ENCODE results near the gene MEAF6.

The MEAF6 gene

DNA sequence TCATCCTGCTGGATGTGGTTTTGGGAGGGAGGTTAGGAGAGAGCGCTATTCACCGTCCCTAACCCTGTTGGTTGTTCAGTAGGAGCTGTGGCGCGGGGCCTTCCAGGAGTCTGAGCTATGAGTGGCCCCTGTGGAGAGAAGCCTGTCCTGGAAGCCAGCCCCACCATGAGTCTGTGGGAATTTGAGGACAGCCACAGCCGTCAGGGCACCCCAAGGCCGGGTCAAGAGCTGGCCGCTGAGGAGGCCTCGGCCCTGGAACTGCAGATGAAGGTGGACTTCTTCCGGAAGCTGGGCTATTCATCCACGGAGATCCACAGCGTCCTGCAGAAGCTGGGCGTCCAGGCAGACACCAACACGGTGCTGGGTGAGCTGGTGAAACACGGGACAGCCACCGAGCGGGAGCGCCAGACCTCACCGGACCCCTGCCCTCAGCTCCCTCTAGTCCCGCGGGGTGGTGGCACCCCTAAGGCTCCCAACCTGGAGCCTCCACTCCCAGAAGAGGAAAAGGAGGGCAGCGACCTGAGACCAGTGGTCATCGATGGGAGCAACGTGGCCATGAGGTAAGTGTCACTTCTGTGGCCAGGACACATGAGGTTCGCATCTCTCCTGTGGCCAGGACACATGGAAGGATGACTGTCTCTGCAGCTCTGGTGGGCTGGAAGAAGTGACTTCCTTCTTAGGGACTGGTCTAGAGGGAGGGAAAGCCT, 39.0 kb downstream of the MEAF6 start:
- peak overlapping the region; percentile 98 for H3K4me3 Mint-ChIP-seq
- H3K27me3 Mint-ChIP-seq, result no peaks in the 10 kb centered on the region
- no peaks in the 10 kb centered on the region for H3K9me3 Mint-ChIP-seq
- H3K4me1 Mint-ChIP-seq (ENCODE audit: low read depth), result peaks cover 49% of the 10 kb centered on the region
- peak overlapping the region; percentile 98 for H3K27ac Mint-ChIP-seq
- H3K36me3 Mint-ChIP-seq (ENCODE audit: low read depth), result peaks cover 47% of the 10 kb centered on the region

DNA sequence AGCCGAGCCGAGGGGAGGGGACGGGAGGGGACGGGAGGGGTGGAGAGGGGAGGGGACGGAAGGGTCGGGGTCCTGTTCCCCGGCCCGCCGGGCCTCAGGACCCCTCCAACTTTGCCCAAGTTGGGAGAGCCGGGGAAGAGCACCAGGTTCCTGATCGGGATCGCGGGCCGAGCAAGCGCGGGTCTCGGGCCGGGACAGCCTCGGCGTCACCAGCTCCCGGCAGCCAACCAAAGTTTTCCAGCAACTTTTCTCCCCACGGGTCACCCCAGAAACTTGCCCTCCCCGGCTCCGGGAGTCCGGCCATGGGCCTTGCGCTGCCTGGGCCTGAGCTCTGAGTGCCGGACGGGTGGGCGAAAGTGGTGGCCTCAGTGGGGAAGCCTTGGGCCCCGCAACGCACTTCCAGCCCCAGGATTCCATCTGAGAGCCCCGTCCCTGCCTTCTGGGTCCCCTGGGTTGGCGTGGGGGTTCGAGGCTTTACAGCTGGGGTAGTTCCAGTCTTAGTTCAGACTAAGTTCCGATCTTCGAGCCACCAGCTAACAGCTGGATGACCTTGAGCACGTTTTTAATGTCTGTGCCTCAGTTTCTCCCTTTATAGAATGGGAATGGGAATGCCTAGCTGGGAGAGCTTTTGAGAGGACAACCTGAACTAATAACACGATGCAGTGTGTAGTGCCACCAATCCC, 39.7 kb downstream of the MEAF6 start:
- peaks cover 45% of the 10 kb centered on the region for H3K4me1 Mint-ChIP-seq (ENCODE audit: low read depth)
- peaks cover 47% of the 10 kb centered on the region for H3K36me3 Mint-ChIP-seq (ENCODE audit: low read depth)
- peak overlapping the region; percentile 98 for H3K4me3 Mint-ChIP-seq
- no peaks in the 10 kb centered on the region for H3K27me3 Mint-ChIP-seq
- H3K27ac Mint-ChIP-seq, result peak overlapping the region; percentile 98
- H3K9me3 Mint-ChIP-seq, result no peaks in the 10 kb centered on the region

DNA sequence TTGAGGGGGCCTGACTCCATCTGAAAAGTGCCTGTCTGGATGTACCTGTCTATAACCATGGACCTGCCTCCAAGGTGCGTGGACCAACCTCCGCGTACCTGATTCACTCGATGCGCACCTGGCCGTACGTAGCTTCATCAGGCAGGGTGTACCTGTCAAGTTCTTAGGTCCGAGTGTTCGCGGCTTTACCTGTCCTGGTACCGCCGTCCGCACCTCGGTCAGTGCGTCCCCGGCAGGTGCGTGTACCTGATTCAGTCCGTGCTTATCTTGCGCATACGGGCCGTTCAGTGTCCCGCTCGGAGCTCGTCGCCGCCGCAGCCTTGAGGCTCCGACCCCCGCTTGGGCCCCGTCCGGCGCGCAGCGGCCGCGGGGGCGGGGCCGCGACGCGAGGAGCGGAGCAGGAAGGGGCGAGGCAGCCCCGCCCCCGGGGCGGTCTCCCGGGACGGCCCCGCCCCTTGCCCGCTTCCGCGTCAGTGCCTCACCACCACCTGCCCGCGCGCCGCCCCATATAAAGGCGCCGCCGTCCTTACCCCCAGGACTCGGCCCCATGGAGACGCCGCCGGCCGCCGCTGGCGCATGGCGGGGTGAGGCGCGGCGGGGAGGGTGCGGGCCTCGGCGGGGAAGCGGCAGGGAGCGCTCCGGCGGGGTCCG, 40.4 kb downstream of the MEAF6 start, which contains the start of gene ZC3H12A:
ZC3H12A (plus strand) TSS at position 535 of the 651 bp plus-strand sequence. CDS start 917 bp downstream, outside the sequence.
- Mint-ChIP-seq H3K36me3 (ENCODE audit: low read depth) (peaks cover 40% of the 10 kb centered on the region), H3K9me3 (no peaks in the 10 kb centered on the region), H3K27ac (peak within 1 kb of the TSS; percentile 98), H3K4me3 (peak within 1 kb of the TSS; percentile 98), H3K27me3 (no peaks in the 10 kb centered on the region), H3K4me1 (ENCODE audit: low read depth) (peaks cover 46% of the 10 kb centered on the region)

DNA sequence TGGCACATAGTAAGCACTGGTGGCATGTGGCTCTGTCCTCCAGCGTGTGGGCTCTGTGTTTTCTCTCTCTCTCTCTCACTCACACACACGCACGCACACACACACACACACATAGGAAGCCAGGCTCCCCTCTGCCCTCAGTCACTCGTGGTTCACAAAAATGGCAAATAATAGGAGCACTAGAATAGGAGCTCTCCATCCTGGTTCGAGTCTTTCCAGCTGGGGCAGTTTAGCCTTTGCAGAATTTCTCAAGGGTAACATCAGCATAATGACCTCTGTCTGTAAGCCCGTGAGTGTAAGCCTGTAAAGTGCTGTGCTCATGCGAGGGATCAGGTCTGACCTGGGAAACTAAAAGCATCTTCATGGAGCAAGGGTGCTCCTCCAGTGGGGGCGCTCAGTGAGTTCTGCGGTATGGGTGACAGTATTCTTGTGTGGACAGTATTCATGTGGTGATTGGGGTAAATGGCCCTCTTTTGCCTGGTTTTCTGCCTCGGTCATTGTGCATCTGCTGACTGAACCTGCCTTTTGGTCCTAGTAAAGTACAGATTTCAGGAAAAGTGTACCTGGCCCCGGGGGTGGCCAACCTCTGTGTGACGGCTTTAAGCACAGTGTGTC, 41.0 kb downstream of the MEAF6 start:
- H3K4me3 Mint-ChIP-seq, result peak overlapping the region; percentile 85
- H3K27me3 Mint-ChIP-seq, result no peaks in the 10 kb centered on the region
- peak overlapping the region; percentile 90 for H3K27ac Mint-ChIP-seq
- H3K4me1 Mint-ChIP-seq (ENCODE audit: low read depth), result peaks cover 44% of the 10 kb centered on the region
- H3K9me3 Mint-ChIP-seq, result no peaks in the 10 kb centered on the region
- peaks cover 34% of the 10 kb centered on the region for H3K36me3 Mint-ChIP-seq (ENCODE audit: low read depth)

DNA sequence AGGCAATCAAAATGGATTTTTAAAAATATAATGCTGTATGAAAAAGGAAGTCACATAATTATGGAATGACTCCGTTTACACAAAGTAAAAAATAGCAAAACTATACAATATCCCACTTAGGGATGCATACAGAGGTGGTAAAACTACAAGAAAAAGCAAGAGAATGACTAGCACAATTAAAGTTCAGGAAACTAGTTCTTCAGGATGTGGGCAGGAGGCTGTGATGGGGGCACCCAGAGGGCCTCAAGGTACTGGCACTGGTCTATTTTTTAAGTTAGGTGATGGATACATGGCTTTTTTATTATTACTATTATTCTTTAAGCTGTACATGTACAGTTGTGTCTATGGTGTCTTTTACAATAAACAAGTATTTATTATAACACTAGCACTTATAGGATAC, 41.6 kb downstream of the MEAF6 start:
- Mint-ChIP-seq H3K36me3 (ENCODE audit: low read depth) (peaks cover 28% of the 10 kb centered on the region), H3K4me3 (peak overlapping the region; percentile 85), H3K27ac (peak overlapping the region; percentile 90), H3K4me1 (ENCODE audit: low read depth) (peaks cover 38% of the 10 kb centered on the region), H3K9me3 (no peaks in the 10 kb centered on the region), H3K27me3 (no peaks in the 10 kb centered on the region)

DNA sequence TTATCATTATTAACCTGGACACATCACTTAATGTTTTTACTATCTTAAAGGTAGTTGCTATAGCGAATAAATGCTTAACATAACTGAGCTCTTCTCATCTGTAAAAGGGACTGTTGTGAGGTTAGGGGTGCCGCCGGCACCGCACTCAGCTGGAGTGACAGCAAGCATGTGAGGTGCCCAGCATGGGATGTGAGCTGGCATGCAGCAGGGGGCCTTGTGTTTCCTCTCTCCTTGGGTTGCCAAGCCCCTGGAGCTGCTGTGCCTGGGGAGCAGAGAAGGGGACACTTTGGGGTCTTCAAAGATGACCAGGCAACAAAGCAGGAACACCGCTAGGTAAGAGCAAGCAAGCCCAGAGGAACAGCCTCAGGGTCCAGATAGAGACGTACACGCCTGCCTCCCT, 42.3 kb downstream of the MEAF6 start:
- Mint-ChIP-seq H3K27me3 (no peaks in the 10 kb centered on the region), H3K9me3 (no peaks in the 10 kb centered on the region), H3K36me3 (ENCODE audit: low read depth) (peaks cover 24% of the 10 kb centered on the region), H3K27ac (peak overlapping the region; percentile 90), H3K4me1 (ENCODE audit: low read depth) (peaks cover 35% of the 10 kb centered on the region), H3K4me3 (peak overlapping the region; percentile 85)

DNA sequence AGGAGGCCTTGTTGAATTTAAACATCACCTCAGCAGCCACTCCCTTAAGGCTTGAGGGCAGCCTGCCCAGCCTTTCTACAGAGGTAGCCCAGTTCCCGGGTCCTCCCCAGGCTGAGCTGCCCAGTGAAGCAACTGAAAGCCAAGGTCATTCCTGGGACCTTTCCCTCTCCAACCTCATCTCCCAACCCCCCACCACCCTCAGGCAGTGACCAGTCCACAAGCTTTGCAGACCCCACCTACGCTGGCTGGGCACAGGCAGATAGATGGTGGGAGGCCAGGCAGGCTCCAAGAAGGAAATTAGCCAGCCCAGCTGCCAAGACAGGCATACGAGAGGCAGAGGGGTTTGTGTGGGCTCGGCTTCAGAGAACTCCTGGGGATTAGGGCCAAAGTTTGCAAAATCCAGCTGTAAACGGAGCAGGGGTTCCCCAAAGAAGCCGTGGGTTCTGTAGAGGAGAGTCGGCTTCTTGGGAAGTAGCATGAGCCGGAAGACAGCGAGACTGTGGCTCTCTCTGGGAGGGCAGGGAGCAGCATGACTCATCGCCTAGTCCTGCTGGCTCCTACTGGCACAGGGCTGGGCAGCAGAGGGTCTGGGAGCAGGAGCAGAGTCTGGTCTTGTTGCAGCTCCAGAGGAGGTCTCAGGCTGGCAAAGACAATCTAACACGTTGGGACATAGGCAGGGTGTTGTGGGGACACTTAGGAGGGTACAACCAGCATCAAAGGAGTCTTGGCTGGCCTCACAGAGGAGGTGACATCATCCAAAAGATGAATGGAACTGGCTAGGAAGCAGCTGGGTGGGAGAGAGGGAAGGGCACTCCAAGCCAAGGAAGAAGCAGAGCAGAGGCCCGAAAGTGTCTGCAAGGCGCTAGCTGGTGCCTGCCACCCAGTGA, 43.0 kb downstream of the MEAF6 start:
- Mint-ChIP-seq H3K27ac (peak overlapping the region; percentile 90), H3K27me3 (no peaks in the 10 kb centered on the region), H3K4me3 (peak overlapping the region; percentile 85), H3K4me1 (ENCODE audit: low read depth) (peaks cover 35% of the 10 kb centered on the region), H3K9me3 (no peaks in the 10 kb centered on the region), H3K36me3 (ENCODE audit: low read depth) (peaks cover 17% of the 10 kb centered on the region)

DNA sequence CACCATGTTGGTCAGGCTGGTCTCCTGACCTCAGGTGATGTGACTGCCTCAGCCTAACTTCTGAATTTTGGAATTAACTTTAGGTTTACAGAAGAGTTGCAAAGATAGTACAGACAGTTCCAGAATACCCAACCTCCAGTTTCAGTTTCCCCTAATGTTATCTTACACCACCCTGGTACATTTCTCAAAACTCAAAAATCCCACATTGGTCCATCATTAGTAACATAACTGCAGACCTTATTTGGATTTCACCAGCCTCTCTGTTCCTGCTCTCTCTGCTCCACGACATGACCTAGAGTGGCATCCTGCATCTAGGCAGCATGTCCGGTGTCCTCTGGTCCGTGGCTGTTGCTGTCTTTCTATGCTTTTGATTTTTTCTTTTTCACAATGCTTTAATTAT, 45.2 kb downstream of the MEAF6 start:
- H3K36me3 Mint-ChIP-seq (ENCODE audit: low read depth), result no peaks in the 10 kb centered on the region
- H3K27ac Mint-ChIP-seq, result no peak overlapping the region
- H3K27me3 Mint-ChIP-seq, result no peaks in the 10 kb centered on the region
- no peaks in the 10 kb centered on the region for H3K9me3 Mint-ChIP-seq
- H3K4me1 Mint-ChIP-seq (ENCODE audit: low read depth), result peaks cover 35% of the 10 kb centered on the region
- no peak overlapping the region for H3K4me3 Mint-ChIP-seq

DNA sequence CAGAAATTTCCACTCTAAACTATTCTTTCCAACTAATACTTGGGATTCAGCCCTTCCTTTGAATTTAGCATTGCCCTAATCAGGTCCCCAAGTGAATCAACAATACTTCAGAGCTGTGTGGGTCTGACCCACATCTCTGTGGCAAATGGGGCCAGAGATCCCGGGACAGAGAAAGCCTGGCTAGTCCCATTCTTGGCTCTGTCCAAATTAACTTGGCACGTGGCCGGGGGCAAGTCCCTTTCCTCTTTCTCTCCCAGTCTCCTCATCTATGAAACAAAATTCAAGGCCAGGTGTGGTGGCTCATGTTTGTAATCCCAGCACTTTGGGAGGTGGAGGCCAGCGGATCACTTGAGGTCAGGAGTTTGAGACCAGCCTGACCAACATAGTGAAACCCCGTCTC, 46.5 kb downstream of the MEAF6 start:
- H3K27ac Mint-ChIP-seq, result no peak overlapping the region
- H3K4me3 Mint-ChIP-seq, result no peak overlapping the region
- no peaks in the 10 kb centered on the region for H3K9me3 Mint-ChIP-seq
- peaks cover 26% of the 10 kb centered on the region for H3K4me1 Mint-ChIP-seq (ENCODE audit: low read depth)
- no peaks in the 10 kb centered on the region for H3K27me3 Mint-ChIP-seq
- no peaks in the 10 kb centered on the region for H3K36me3 Mint-ChIP-seq (ENCODE audit: low read depth)

DNA sequence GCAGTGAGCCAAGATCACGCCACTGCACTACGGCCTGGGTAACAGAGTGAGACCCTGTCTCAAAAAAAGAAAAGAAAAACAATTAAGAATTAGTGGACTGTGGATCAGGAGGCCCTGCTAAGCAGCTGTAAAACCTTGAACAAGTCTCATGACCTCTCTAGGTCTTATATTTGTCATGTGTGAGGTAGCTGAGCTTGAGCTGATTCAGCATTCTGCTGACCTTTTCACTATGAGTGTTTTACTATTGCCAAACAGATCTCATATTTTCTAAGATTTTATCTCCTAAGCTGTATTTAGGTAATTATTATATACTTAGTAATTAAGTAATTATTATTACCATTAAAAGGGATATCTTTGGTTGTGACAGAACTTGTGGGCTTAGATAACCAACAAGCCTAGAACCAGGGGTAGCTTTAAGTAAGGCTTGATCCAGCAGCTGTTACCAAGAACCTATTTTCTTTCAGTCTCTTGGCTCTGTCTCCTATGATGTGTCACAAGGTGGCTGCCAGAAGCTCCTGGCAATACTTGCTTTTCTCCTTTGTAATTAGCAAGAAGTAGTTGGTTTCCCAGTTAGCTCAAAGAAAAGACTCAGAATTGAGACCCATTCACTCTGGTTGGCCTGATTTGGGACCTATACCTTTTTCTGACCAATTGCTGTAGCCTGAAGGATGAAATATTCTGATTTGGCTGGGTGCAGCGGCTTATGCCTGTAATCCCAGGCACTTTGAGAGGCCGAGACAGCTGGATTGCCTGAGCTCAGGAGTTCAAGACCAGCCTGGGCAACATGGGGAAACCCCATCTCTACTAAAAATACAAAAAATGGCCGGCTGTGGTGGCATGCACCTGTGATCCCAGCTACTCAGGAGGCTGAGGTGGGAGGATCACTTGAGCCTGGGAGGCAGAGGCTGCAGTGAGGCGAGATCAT, 48.7 kb downstream of the MEAF6 start:
- Mint-ChIP-seq H3K9me3 (no peaks in the 10 kb centered on the region), H3K27ac (no peak overlapping the region), H3K4me1 (ENCODE audit: low read depth) (peaks cover 8% of the 10 kb centered on the region), H3K4me3 (no peak overlapping the region), H3K27me3 (no peaks in the 10 kb centered on the region), H3K36me3 (ENCODE audit: low read depth) (no peaks in the 10 kb centered on the region)

DNA sequence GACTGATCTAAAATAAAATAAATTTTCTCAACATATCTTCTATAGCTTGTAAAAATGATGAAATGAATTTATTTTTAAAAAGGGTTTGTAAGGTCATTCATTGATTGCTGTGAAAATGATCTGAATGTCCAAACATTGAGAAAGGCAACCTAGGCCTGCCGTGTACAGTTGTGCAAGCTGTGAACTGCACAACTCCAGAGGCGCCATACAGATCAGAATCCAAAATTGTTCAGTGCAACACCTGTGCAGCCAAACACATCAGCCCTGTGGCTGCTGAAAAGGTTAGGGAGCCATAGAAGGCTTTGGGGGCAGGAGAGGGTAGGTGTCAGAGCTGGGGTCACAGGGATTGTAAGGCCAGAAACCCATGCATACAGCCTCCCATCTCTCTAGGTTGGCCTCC, 50.1 kb downstream of the MEAF6 start:
- Mint-ChIP-seq H3K27ac (no peak overlapping the region), H3K36me3 (ENCODE audit: low read depth) (no peaks in the 10 kb centered on the region), H3K27me3 (no peaks in the 10 kb centered on the region)

DNA sequence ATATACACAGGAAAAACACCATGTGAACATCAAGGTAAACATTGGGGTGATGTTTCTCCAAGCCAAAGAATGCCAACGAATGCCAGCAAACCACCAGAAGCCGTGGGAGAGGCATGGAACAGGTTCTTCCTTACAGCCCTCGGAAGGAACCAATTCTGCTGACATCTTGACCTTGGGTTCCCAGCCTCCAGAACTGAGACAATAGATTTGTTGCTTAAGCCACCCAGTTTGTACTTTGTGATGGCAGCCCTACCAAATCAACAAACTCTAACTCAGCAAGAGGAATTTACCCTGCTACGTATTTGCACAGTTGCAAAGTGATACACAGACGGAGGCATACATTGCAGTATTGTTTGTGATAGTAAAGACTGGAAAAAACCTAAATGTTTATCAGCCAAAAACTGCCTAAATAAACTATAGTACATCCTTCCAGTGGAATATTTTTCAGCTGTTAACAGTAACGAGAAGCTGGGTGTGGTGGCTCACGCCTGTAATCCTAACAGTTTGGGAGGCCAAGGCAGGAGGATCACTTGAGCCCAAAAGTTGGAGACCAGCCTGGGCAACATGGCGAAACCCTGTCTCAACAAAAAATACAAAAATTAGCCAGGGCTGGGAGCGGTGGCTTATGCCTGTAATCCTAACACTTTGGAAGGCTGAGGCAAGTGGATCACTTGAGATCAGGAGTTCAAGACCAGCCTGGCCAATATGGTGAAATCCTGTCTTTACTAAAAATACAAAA, 52.7 kb downstream of the MEAF6 start:
- Mint-ChIP-seq H3K4me1 (ENCODE audit: low read depth) (peaks cover 4% of the 10 kb centered on the region), H3K36me3 (ENCODE audit: low read depth) (no peaks in the 10 kb centered on the region), H3K9me3 (no peaks in the 10 kb centered on the region), H3K4me3 (no peak overlapping the region), H3K27ac (no peak overlapping the region), H3K27me3 (no peaks in the 10 kb centered on the region)

More for the DNA sequence above, 50.1 kb downstream of the MEAF6 start:
- Mint-ChIP-seq H3K9me3 (no peaks in the 10 kb centered on the region), H3K4me3 (no peak overlapping the region), H3K4me1 (ENCODE audit: low read depth) (peaks cover 4% of the 10 kb centered on the region)

DNA sequence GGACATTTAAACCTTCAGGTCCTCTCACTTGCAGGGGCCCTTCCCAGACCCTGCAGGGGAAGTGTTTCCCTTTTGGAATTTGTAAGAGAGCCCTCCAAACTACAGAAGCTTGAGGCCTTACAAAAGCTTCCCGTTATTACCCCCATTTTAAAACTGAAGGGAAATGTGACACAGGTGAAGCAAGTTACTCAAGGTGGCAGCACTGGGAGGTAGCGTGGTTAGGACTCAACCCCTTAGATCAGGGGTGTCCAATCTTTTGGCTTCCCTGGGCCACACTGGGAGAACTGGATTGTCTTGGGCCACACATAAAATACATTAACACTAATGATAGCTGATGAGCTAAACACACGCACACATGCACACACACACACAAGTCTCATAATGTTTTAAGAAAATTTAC, 56.0 kb downstream of the MEAF6 start:
- H3K9me3 Mint-ChIP-seq, result no peaks in the 10 kb centered on the region
- no peak overlapping the region for H3K27ac Mint-ChIP-seq
- no peaks in the 10 kb centered on the region for H3K36me3 Mint-ChIP-seq (ENCODE audit: low read depth)
- H3K4me1 Mint-ChIP-seq (ENCODE audit: low read depth), result peaks cover 10% of the 10 kb centered on the region
- no peak overlapping the region for H3K4me3 Mint-ChIP-seq
- H3K27me3 Mint-ChIP-seq, result no peaks in the 10 kb centered on the region
